ELR (cell line): ENCODE measurements around the gene MAST2.
"Not testable (repeated sequence)": the region's sequence is repeated elsewhere in the genome, so short reads cannot be mapped to it uniquely, and the experiment has no call there.

ENCODE experiments used
- DNase-seq: peaks from one replicate; pipeline ENCODE4 v3.0.0-alpha.2; 2015; ENCODE audit warnings: low read depth

The MAST2 gene

DNA sequence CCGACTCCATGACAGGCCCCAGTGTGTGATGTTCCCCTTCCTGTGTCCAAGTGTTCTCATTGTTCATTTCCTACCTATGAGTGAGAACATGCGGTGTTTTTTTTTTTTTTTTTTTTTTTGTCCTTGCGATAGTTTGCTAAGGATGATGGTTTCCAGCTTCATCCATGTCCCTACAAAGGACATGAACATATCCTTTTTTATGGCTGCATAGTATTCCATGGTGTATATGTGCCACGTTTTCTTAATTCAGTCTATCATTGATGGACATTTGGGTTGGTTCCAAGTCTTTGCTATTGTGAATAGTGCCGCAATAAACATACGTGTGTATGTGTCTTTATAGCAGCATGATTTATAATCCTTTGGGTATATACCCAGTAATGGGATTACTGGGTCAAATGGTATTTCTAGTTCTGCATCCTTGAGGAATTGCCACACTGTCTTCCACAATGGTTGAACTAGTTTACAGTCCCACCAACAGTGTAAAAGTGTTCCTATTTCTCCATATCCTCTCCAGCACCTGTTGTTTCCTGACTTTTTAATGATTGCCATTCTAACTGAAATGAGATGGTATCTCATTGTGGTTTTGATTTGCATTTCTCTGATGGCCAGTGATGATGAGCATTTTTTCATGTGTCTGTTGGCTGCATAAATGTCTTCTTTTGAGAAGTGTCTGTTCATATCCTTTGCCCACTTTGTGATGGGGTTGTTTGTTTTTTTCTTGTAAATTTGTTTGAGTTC lies 54.5 kb downstream of the MAST2 start:
- not testable (repeated sequence) for DNase-seq

DNA sequence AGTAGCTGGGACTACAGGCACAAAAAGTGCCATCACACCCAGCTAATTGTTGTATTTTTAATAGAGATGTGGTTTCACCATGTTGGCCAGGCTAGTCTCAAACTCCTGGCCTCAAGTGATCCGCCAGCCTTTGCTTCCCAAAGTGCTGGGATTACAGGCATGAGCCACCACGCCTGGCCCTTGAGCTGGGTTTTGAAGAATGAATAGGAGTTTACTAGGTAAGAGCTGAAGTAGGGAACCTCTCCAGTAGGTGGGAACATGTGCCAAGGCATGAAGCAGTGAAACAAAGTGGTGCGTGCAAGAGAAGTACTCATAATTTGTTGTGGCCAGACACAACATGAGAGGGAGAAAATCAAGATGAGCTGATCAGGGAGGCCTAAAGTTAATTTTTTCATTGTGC lies 55.8 kb downstream of the MAST2 start:
- no peak for DNase-seq

DNA sequence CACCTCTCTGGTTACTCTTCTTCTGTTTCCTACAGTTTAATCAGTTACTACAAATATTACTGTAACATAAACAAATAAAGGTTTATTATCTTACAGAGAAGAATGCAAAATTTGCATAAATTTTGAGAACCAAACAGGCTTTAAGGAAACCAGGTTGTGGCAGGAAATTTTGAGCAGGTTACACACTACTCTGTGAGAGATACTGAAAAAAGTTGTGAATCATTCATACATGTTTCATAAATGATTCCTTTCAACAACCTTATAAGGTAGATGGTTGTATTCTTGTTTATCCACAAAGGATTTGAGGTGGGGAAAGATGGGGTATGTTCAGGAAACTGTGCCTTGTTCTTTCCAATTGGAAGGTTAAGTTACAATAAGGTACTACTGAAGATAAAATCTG lies 58.6 kb downstream of the MAST2 start:
- no peak for DNase-seq

DNA sequence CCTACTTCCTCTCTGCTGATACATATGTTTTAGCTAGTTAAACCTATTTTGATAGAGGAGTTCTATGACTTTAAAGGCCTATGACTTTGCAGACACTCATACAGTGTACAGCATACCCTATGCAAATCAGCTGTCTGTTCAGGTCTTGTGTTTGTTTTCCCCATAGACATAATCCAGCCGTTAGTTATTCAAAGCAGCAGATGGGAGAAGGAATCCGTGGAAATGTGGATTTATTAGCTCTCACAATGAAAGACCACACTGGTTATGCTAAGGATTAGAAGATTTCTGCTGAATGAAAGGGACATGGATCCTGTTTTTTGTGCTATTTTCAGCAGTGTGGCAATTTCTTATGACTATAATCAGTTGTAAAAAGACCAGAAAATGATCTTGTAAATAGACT lies 59.8 kb downstream of the MAST2 start:
- DNase-seq = peak; percentile 32

DNA sequence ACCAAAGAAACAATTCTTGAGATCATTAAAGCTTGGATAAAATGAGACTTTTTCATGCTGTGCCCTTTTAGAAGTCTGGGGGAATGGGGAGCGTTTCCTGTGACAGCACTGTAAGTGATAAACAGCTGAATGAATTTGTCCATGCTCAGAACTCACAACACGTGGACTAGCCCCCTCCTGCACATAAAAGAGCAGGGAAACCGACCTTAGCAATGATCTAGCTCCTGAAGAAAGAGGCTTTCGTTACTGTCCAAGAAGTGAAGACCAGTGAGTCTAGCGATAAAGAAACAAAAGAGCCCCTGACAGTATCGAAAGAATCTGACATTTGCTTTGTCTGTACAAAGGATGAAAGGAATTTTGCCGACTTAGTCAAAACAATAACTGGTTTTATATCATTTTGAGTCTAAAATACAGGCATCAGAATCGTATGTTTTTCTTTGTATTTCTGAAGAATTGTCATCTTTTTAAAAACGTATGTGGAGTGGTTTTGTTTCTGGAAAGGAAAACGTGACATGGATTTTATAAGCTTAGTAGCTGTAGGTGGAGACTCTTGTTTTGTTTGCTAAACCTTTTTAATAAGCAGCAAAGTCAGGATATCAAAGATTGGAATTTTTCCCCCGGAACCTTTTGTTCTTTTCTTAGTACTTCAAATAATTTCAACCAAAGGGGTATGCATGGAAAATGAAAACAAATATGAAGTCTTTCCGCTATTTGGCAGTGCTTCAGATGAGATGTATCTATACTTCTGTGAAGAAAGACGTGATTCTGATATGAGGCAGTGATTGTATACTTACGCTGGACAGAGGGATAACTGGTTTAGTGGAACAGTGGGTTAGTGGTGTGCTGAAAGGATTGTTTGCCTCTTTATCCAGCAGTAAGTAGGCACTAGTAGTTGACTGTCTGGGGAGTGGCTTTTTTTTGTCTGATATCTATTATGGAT lies 61.0 kb downstream of the MAST2 start:
- peak; percentile 37 for DNase-seq

DNA sequence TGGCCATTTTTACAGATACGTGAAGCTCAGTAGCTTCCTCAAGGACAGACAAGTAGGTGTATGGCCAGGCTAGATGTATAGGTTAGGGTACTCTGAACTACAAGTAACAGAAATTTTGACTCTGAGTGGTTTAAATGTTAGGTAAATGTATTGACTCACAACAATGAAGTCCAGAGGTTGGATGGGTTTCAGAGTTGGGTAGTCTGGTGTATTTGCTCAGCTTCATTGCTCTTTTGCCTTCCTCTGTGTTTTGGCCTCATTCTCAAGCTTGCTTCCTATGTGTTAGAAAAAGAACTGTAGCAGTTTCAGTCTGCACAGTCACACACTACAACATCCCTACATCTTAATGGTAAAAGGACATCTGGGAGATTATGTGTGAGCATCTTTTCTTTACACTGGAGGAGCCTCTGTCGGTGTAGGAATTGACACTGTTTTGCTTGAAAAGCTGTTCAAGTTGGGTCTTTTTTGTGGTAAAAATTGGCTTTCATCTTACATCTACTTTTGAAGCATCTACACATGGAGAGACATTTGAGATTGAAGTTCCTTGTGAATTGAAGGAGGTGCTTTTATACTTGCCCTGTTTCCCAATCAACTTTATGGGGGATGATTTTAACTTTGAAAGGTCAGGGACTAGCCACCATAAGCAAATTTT lies 64.4 kb downstream of the MAST2 start:
- DNase-seq = no peak

DNA sequence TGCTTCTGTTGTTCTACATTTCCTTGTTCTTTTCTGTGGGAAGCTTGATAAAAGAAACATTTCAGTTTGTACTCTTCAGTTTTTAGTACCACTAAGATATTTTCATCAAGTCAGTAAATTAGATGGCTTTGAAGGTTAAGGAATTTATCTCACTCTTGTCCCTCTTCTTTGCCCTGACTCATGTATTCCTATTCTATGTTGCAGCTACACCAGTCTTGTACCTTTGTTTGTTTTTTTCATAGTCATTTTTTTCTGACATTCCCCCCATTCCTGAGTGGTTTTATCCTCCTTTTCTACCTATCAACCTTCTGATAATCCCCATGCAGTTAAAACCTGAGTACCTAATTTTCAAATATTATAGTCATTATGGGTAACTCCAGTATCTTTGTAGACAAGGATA lies 65.4 kb downstream of the MAST2 start:
- DNase-seq = peak; percentile 18

DNA sequence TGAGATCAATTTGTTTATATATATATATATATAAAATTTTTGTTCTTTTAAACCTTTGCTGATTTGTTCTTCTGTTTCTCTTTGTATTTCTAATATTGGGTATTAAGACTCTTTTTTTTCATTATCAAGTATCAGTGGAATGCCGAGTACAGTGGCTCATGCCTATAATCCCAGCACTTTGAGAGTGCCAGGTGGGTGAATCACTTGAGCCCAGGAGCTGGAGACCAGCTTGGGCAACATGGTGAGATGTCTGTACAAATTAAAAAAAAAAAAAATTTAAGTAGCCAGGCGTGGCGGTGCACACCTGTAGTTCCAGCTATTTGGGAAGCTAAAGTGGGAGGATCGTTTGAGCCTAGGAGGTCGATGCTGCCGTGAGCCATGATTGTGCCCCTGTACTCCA lies 67.1 kb downstream of the MAST2 start:
- DNase-seq = peak; percentile 71

DNA sequence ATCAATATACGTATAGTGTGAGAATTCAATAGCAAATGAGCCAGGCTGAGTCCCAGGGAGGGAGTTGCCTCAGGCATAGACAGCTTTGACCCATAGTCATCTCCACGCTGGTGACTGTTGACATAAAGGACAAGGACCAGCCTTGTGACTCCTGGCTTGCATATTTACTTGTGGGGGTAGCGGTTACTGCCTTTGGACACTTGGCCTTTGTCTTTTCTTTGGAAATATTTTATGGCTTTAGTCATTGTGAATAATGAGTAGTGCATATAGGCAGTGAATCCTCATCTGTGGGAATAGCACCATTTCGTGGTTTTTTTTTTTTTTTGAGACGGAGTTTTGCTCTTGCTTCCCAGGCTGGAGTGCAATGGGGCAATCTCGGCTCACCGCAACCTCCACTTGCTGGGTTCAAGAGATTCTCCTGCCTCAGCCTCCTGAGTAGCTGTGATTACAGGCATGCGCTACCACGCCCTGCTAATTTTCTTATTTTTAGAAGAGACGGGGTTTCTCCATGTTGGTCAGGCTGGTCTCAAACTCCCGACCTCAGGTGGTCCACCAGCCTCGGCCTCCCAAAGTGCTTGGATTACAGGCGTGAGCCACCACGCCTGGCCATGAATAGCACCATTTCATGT lies 68.9 kb downstream of the MAST2 start:
- DNase-seq = peak; percentile 98

DNA sequence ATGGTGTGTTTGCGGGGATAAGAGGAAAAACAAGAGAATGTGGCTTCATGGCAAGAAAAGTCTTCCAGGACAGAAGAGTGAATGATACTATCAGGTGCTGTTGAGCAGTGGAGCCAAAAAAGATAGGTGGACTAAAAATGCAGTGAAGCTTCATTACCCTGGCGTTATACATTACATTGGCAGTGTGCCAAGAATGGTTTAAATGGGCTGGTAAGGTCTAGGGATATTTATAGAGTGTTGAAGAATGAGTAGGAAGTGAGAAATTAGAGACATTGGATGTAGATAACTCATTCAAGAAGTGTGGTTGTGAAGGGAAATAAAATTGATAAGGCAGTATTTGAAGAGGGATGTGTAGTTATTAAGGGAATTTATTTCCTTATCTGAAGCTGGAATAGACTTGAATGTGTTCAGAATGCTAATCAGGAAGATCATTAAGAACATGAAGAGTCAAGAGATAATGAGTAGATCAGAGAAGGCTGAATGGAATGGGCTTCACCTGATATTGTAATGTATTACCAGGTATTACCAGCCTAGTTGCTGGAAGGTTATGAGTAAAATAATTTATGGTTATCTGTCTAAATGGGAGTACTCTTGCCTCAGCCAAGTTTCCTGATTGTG lies 72.7 kb downstream of the MAST2 start:
- no peak for DNase-seq

DNA sequence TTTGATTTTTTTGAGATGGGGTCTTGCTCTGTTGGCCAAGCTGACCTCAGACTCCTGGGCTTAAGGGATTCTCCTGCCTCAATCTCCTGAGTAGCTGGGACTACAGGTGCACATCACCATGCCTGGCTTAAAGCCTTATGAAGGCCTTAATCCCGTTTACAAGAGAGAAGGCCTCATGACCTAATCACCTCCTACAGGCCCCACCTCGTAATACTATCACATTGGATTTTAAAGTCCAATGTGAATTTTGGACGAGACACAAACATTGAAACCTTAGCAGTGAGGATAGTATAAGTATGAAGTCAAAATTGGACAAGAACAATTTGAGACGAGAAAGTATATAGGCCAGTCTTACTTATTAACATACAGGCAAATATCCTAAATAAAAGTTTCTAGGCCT lies 73.9 kb downstream of the MAST2 start:
- no peak for DNase-seq

DNA sequence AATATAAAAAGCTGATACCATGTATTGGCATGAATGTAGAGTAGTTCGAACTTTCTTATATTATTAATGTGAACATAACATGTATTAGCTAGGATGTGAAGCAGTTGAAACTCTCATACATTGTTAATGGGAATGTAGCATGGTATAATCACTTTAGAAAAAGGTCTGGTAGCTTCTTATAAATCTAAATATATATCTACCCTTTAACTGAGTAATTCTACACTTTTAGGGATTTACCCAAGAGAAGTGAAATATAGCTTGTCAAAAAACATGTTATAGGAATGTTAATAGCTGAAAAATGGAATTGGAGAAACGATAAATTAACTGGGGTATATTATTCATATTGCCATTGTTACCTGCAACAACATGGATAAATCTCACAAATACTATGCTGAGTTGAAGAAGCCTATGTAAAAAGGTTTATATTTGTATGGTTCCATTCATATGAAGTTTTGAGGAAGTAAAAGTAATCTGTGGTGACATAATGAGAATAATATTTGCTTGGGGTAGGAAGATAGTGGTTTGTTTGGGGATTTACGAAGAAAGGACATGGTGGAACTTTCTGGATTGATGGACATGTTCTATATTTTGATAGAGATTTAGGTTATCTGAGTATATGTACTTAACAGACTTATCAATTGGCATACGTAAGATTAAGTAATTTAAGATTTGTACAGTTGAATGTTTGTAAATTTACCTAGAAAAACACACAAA lies 76.6 kb downstream of the MAST2 start:
- DNase-seq = no peak

DNA sequence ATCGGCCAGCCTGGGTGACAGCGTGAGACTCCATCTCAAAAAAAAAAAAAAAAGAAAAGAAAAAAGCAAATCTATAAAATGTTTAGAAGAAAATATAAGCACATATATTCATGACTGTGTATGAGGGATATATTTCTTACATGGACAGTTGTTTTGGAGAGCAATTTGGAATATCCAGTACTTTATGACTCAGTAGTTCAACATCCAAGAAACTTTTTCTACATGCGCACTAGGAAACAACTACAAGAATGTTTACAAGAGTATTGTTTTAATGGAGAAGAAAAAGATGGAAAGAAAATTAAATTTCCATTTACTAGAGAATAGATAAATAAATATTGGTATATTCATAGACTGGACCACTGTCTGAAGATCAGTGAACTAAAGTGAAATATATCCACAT lies 77.5 kb downstream of the MAST2 start:
- peak; percentile 54 for DNase-seq

DNA sequence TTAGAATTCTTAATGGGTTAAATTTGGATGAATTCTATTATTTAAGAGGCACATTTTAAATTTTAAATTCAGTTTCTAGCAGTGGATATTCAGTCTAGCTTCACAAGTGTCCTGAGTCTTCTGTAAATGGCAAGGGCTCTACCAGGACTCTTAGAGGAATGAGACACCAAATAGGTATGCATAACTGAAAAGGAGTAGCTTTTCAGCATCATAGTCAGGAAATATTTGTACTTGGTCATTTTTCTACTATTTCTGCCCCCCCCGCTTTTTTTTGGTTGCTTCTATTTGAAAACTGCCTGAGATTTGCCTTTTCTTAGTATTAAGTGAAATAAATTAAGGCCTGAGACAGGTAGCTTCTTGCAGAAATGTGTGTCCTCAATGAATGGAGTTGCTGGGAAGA lies 80.2 kb downstream of the MAST2 start:
- DNase-seq = peak; percentile 80

DNA sequence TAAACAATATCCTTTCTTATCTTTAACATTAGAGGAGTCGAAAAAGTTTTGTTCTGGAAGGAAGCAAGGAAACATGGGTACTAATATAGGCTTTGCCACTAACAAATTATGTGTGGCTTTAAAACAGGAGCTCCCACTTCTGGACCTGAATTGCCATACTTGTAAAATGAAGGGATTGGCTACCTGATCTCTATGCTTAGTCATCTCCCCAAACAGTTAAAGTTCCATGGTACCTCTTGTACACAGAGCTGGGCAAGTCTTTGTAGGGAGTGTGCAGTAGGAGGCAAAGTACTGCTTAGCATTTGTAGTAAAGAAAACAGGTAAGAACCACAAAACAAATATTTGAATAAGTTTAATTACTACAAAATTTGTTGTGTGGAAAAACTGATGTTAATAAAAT lies 81.3 kb downstream of the MAST2 start:
- no peak for DNase-seq

DNA sequence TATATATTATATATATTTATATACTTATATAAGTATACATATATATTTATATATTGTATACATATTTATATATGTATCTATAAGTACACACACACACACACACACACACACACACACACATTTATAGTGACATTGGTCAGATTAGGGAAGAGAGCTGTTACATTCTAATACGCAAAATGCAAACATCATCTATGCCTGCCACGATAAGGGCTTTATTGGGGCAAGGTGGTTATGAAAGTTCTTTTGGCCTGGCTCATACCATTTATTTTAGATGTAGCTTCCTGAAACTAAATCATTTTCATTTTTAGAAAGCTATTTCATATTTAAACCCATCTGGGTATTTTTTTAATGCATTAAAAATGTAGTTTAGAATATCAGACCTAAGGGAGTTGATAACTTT lies 82.8 kb downstream of the MAST2 start:
- no peak for DNase-seq

DNA sequence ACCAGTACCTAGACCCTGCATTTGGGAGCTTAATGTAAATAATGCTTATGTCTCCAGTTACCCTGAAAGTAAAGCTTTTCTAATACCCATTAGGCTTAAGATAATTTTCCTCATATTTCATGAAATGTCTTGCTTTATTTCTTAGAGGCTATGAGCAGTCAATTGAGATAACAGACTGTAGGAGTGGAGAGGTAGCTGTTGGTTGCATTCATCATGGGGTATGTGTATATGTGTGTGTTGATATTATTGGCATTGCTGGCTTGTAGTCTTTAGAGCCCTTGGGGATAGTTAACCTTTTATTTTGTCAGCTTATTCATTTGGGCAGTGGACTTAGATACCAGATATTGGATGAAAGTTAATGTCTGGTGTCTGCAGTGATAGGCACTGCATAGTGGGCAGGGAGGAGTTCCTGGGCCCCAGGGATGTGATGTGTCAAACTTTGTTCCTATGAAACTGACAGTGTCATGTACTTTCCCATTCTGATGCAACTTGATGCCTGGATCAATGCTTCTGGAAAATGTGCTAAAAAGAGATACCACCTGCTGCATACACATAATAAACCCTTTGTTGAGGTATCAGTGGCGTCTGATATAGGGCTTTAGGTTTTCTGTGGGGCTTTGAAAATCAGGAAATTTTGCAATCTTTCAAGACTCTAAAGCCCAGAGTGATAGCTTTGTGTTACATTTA lies 83.9 kb downstream of the MAST2 start:
- no peak for DNase-seq

DNA sequence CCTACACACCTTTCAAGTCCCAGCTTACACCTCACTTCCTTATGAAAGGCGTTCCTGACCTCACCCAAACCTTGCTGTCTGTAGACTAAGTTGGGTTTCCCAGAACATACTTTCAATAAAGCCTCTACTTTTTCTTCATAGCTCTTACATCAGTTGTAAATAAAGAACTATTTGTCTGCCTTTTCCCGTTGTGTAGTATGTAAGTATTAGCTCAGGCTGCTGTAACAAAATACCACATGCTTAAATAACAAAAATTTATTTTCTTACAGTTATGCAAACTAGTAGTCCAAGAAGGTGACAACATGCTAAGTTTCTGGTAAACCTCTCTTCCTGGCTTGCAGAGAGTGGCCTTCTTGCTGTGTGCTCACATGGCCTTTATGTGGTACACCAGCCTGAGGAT lies 86.7 kb downstream of the MAST2 start:
- no peak for DNase-seq

DNA sequence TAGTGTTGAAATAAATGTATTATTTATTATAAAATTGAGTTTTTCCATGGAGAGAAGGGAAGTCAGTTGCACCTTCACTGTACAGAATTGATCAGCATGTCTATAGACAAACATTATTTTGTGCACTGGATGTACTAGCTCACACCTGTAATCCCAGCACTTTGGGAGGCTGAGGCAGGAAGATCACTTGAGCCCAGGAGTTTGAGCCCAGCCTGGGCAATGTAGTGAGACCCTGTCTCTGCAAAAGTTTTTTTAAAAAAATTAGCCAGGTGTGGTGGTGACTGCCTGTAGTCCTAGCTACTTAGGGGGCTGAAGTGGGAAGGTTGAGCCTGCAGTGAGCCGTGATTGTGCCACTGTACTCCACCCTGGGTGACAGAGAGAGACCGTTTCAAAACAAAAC lies 87.7 kb downstream of the MAST2 start:
- DNase-seq = no peak

DNA sequence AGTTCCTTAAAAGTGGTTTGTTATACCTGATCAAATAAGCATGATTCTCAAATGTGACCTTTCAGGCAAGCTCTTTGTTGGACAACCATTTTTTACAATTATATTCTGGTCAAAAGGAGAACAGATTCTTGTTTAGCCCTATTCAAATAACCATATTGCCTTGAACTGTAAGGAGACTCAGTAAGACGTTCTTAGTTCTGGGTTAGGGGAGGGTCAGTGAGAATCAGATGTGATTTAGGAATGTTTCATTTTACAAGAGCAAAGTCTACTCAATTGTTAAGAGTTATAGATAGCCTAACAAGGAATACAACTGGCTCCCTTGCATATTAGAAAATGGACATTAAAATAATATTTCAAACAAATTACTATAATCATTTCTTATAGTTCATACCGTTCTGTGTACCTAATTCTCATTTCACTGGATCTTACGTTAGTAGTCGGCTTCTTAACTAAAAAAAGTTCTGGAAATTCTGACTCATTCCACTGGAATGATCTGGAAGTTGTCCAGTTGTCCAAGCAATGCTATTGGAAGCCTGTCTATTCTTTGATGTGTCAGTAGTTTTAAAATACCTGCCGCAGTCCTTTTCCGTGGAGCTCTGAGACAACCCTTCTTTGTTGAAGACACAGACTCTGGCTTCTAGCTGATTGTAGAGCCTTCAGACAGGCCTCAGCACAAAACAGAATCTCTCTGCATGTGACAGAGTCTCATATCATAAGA lies 88.8 kb downstream of the MAST2 start:
- DNase-seq = peak; percentile 93
